NCI-H510A (cell line): ENCODE data around the gene GNA14.
"Not testable (repeated sequence)": the region's sequence is repeated elsewhere in the genome, so short reads cannot be mapped to it uniquely, and the experiment has no call there.

Experiments used
- DNase-seq: peaks from one replicate; lab custom pipeline; 2025; lab: John Stamatoyannopoulos, UW

The GNA14 gene

GRCh38 chr9:77643871-77644270 lies 4.3 kb downstream of the GNA14 start:
- DNase-seq = no peak

DNA sequence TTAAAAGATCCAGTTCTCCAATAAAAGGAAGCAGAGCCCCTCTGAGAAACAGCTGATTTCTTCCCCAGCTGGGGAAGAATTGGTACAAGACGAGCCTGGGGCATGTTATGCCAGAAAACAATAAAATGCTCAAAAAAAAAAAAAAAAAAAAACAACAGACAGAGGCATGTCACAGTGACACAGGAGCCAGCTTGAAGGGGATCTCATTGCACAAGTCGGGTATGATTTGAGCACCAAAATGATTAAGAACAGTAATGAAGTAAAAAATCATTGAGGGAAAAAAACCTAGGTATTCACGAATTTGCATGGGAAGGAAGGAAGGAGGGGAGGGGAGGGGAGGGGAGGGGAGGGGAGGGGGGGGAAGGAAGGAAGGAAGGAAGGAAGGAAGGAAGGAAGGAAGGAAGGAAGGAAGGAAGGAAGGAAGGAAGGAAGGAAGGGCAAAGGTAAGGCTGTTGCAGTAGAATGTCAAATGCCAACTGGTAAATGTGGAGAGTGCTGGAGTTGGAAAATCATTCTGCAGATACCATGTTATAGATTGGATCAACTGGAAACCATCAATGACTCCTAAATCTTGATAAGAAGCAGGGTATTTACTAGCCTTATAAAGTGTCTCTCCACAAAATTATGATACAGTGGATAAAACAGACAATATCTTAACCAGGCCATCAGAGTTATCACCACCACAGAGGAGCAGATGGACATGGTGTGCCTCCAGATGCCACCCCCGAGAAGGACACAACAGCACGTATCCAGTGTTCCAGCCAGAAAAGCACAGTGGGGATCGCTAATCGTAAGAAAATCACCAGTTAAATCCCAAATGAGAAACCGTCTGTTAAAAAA lies 7.2 kb downstream of the GNA14 start:
- no peak for DNase-seq

DNA sequence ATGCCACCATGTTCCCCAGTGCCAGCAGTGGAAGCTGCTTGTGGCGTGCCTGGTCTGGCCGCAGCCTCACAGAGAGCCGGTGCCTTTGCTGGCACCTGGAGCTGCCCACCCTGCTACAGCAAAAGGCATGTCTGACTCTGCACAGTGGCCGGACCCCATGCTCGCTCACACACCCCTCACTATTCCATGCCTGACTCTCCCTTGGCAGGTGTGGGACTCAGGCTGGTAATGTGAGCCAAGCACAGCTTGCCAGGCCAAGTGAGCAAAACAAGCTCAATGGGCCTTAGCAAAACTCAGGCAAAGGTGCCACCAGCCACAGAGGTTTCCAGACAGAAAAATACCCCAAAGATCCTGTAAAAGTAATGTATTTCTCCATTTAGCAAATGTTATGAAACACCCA lies 15.5 kb downstream of the GNA14 start:
- DNase-seq = no peak

DNA sequence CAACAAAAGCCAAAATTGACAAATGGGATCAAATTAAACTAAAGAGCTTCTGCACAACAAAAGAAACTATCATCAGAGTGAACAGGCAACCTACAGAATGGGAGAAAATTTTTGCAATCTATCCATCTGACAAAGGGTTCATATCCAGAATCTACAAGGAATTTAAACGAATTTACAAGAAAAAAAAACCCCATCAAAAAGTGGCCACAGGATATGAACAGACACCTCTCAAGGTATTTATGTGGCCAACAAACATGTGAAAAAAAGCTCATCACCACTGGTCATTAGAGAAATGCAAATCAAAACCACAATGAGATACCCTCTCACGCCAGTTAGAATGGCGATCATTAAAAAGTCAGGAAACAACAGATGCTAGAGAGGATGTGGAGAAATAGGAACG lies 19.3 kb downstream of the GNA14 start:
- not testable (repeated sequence) for DNase-seq

GRCh38 chr9:77616191-77616590 lies 31.9 kb downstream of the GNA14 start:
- no peak for DNase-seq

DNA sequence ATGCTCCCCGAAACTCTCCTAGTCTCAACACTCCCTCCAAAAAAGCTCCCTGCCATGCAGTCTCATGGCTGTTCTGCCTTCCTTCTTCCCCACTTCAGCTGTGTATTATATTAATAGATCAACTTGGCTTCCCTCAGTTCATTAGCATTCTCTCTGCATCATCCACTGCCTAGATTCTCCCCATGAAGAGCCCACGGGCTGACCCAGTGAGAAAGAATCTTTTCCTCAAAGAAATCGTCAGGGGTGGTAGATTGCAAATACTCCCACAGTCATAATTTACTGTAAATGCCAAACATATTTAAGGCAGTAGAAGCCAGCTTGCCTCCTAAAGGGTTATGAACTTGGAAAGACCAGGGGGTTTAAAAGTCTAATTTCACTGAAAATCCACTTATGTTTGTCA lies 33.5 kb downstream of the GNA14 start:
- DNase-seq = no peak

DNA sequence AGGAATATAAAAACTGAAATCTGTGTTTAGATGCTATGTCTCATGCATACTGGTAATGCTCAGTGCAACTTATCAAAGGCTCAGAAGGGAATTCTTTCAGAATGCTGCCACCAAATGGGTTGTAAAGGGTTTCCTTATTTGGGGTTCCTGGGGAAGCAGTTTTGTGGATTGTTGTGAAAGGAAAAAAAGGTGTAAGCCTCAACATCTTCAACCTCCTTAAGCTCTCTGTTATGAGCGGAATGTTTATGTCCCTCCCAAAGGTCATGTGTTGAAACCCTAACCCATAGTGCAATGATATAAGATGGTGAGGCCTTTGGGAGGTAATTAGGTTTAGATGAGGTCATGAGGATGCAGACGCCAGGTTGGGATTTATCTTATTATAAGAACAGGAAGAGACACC lies 41.6 kb downstream of the GNA14 start:
- DNase-seq = no peak

GRCh38 chr9:77605449-77606220 lies 42.5 kb downstream of the GNA14 start:
- no peak for DNase-seq

GRCh38 chr9:77604316-77604715 lies 43.8 kb downstream of the GNA14 start:
- DNase-seq = no peak

GRCh38 chr9:77602852-77603251 lies 45.3 kb downstream of the GNA14 start:
- DNase-seq = no peak

GRCh38 chr9:77601476-77602099 lies 46.5 kb downstream of the GNA14 start:
- no peak for DNase-seq

DNA sequence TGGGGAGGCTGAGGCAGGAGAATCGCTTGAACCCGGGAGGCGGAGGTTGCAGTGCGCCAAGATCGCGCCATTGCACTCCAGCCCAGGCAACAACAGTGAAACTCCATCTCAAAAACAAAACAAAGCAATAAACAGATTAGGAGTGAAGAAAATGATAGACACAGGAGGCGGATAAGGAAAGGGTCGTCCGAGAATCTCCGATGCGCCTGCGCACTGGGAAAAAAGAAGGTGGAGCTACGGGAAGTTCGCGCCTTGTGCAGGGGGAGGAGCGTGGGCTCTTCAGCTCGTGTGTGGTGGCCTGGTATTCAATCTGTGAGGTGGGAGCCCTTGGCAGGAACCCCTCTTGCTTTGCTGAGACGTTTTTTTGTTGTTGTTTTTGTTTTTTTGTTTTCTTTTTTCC lies 47.3 kb downstream of the GNA14 start:
- DNase-seq = no peak

DNA sequence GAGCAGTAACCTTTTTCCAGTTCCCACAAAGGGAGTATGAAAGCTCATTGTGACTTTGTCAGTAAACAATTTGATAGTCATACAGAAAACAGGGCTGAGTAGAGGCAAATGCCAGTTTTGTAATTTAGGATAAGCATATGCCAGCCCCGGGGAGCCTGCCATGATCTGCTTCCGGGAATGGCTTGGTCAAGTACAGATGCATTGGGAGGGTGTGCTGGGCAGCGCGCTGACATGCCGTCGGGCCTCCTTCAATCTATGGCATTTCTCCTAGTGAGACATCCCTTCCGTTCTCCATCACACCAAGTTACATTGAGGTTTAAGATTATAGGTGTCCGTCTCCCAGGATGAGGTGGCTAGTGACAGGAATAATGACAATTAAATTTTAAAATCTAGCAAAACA lies 48.6 kb downstream of the GNA14 start:
- no peak for DNase-seq

- DNase-seq = no peak
Observed at GRCh38 chr9:77598991-77599390, 49.1 kb downstream of the GNA14 start.

DNA sequence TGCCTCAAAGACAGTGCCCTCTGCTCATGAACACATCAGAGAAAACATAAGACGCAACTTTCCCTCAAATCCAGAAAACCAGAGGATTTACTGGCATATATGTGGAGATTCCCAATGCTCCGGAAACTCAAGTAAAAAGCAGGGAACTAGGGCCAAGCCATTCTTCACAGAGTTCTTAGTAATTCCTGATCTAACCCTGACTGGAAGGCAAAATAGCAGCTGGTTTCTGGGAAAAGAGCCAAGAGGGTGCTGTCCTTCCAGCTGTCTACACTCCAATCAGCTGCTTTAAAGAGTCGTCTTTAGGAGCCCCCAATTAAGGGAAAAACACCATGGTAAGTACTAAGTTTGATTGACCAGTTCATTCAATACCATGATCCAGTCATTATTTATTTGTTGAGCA lies 49.6 kb downstream of the GNA14 start:
- no peak for DNase-seq

- DNase-seq = no peak
Observed at GRCh38 chr9:77597057-77597456, 51.1 kb downstream of the GNA14 start.

DNA sequence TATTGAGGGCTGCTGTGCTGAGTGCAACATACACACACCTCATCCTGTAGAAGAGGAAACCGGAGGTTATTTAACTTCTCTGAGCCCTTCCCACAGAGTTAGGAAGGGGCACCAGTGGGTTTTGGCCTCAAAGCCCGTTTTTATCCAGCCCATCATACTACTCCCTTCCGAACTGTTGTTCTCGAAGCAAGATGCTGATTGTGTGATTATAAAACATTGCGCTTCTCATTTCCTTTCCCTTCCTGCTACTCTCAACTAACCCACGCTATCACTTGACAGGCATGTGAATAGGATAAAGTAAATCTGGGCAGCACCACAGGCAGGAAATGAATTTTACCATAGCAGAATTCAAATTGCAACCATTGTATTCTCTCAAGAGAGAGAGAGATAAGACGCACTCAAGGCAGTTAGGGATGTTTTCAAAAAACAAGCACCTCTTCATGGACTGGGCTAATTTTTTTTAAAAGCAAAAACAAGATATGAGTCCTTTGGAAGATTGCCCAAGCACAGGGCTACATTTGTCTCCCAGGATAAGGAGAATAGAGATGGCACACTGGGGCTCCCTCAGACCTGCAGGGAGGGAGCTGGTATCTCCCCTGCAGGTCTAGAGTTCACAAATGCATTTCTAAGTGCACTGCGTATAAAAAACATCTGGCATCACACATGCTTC lies 52.6 kb downstream of the GNA14 start:
- DNase-seq = no peak

DNA sequence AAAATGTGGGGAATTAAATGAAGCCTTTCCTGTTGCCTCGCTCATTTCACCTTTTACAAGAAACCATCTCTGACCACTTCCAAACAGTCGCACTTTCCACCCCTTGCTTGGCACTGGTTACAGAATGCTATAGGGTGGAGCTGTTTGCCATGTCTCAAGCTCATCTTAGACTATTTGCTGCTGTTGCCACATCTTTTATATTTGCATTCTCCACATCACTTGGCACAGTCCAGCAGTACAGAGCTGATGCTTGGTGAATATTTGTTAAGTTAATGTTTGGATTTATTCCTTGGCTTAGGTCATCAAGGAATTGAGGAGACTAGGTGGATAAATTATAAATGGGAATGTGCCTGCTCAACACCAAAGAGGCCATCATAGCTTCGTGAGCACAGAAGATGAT lies 53.2 kb downstream of the GNA14 start:
- no peak for DNase-seq

GRCh38 chr9:77593528-77593927 lies 54.6 kb downstream of the GNA14 start:
- DNase-seq = no peak

DNA sequence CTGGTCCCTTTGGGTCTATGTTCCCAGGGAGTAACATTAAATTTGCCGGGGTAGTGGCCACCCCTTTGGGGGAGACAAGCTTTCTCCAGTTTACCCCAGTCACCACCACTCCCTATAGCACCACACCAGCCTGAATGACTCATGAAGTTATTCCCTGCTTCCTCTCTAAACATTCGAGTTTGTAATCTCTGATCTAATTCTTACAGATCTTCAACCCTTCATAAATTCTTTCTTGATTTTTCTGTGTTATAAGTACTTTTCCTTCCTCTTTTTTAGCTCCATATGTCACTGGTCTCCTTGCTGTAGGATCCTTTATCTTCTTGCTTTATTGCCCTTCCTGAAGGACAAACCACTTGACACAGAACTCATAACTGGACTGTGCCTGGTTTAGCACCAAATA lies 55.6 kb downstream of the GNA14 start:
- DNase-seq = no peak

GRCh38 chr9:77589046-77589795 lies 58.9 kb downstream of the GNA14 start:
- DNase-seq = peak; percentile 43
